Effector memory CD8-positive, alpha-beta T cell (primary cell): ENCODE measurements around the gene DGCR2.
"Not testable (repeated sequence)": the region's sequence is repeated elsewhere in the genome, so short reads cannot be mapped to it uniquely, and the experiment has no call there.

Experiments
- ATAC-seq: fragments of 150-1000 bp; cut with Tn5 transposase; replicated peaks from 2 replicates; pipeline ENCODE4 v1.10.0; 2021; ENCODE audit warnings: mild to moderate bottlenecking, moderate library complexity
- DNase-seq, 3 experiments: peaks; one replicate each; pipeline ENCODE4 v3.0.0; 2021
- H3K27ac Mint-ChIP-seq, 2 donors: one replicate each; pipeline ENCODE4 v1.8.0; 2022; ENCODE audit warnings: mild to moderate bottlenecking in 2 of 2, mixed read lengths in 2 of 2, moderate library complexity in 2 of 2
- H3K27me3 Mint-ChIP-seq, 2 donors: one replicate each; pipeline ENCODE4 v1.8.0; 2022; ENCODE audit warnings: mixed read lengths in 2 of 2
- H3K36me3 Mint-ChIP-seq: one replicate; pipeline ENCODE4 v1.8.0; 2022; ENCODE audit warnings: mild to moderate bottlenecking, moderate library complexity, mixed read lengths; ENCODE audit not compliant: insufficient read depth
- H3K4me1 Mint-ChIP-seq, 2 donors: one replicate each; pipeline ENCODE4 v1.8.0; 2022; ENCODE audit warnings: low read depth in 2 of 2, mixed read lengths in 2 of 2
- H3K4me3 Mint-ChIP-seq, 2 donors: one replicate each; pipeline ENCODE4 v1.8.0; 2022; ENCODE audit warnings: mild to moderate bottlenecking in 2 of 2, mixed read lengths in 2 of 2, moderate library complexity in 2 of 2
- H3K9me3 Mint-ChIP-seq, 2 donors: one replicate each; pipeline ENCODE4 v1.8.0; 2022; ENCODE audit warnings: mixed read lengths in 2 of 2

DGCR2 gene

GRCh38 chr22:19014886-19015285 lies 107.3 kb downstream of the DGCR2 start:
- Mint-ChIP-seq H3K36me3 (no peaks in the 10 kb centered on the region), H3K4me3 (no peak overlapping the region), H3K27ac (no peak overlapping the region), H3K9me3 (no peaks in the 10 kb centered on the region), H3K4me1 (no peaks in the 10 kb centered on the region), H3K27me3 (peaks cover 37 to 65% of the 10 kb centered on the region in 2 donors)
- DNase-seq: no peak
- no peak for ATAC-seq

GRCh38 chr22:19013881-19014598 lies 108.2 kb downstream of the DGCR2 start:
- not testable (repeated sequence) for H3K36me3 Mint-ChIP-seq, H3K4me1 Mint-ChIP-seq, H3K4me3 Mint-ChIP-seq, DNase-seq, H3K9me3 Mint-ChIP-seq, H3K27ac Mint-ChIP-seq, ATAC-seq
- H3K27me3 Mint-ChIP-seq: peaks cover 29 to 56% of the 10 kb centered on the region in 2 donors

GRCh38 chr22:19013411-19013810 lies 108.8 kb downstream of the DGCR2 start:
- peaks cover 22 to 50% of the 10 kb centered on the region in 2 donors for H3K27me3 Mint-ChIP-seq
- H3K4me3 Mint-ChIP-seq, H3K4me1 Mint-ChIP-seq, H3K36me3 Mint-ChIP-seq, H3K9me3 Mint-ChIP-seq, ATAC-seq, H3K27ac Mint-ChIP-seq, DNase-seq: not testable (repeated sequence)

- DNase-seq (no peak), ATAC-seq (no peak)
- H3K4me3 Mint-ChIP-seq: no peak overlapping the region
- H3K9me3 Mint-ChIP-seq: no peaks in the 10 kb centered on the region
- H3K4me1 Mint-ChIP-seq: no peaks in the 10 kb centered on the region
- peaks cover 22 to 42% of the 10 kb centered on the region in 2 donors for H3K27me3 Mint-ChIP-seq
- H3K36me3 Mint-ChIP-seq: no peaks in the 10 kb centered on the region
- no peak overlapping the region for H3K27ac Mint-ChIP-seq
Observed at GRCh38 chr22:19012308-19012986, 109.8 kb downstream of the DGCR2 start.

DNA sequence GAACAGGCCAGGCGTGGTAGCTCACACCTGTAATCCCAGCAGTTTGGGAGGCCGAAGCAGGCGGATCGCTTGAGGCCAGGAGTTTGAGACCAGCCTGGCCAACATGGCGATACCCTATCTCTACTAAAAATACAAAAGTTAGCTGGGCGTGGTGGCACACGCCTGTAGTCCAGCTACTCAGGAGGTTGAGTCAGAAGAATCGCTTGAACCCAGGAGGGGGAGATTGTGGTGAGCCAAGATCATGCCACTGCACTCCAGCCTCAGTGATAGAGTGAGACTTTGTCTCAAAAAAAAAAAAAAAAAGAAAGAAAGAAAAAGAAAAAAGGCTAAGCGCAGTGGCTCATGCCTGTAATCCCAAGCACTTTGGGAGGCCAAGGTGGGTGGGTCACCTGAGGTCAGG lies 110.6 kb downstream of the DGCR2 start:
- not testable (repeated sequence) for H3K36me3 Mint-ChIP-seq, H3K27ac Mint-ChIP-seq, H3K9me3 Mint-ChIP-seq, ATAC-seq, H3K4me1 Mint-ChIP-seq, DNase-seq, H3K4me3 Mint-ChIP-seq
- H3K27me3 Mint-ChIP-seq: peaks cover 27 to 40% of the 10 kb centered on the region in 2 donors

GRCh38 chr22:19011075-19011474 lies 111.1 kb downstream of the DGCR2 start:
- H3K4me3 Mint-ChIP-seq: no peak overlapping the region
- no peaks in the 10 kb centered on the region for H3K4me1 Mint-ChIP-seq
- peaks cover 32 to 40% of the 10 kb centered on the region in 2 donors for H3K27me3 Mint-ChIP-seq
- no peak overlapping the region for H3K27ac Mint-ChIP-seq
- no peaks in the 10 kb centered on the region for H3K9me3 Mint-ChIP-seq
- no peaks in the 10 kb centered on the region for H3K36me3 Mint-ChIP-seq
- ATAC-seq (no peak), DNase-seq (no peak)

- H3K27me3 Mint-ChIP-seq: peaks cover 33 to 46% of the 10 kb centered on the region in 2 donors
- no peak overlapping the region for H3K27ac Mint-ChIP-seq
- H3K4me3 Mint-ChIP-seq: no peak overlapping the region
- ATAC-seq (no peak), DNase-seq (no peak)
- H3K9me3 Mint-ChIP-seq: no peaks in the 10 kb centered on the region
- no peaks in the 10 kb centered on the region for H3K4me1 Mint-ChIP-seq
- peaks cover 2% of the 10 kb centered on the region for H3K36me3 Mint-ChIP-seq
Observed at GRCh38 chr22:19005905-19006304, 116.3 kb downstream of the DGCR2 start.

DNA sequence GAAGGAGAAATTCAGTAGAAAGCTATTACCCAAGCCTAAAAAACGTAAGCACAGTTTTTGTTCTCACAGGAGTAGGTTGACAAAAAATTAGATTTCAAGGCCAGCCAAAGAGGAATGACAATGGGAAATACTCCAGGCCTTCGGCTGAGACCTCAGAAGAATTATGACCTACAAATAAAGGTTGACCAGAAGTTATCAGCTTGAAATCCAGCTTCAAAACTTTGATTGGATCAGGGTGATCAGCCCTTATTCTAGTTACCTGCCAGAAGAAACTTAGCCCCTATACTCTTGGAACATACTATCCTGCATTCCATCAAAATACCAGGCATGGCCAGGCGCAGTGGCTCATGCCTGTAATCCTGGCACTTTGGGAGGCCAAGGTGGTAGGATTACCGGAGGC lies 117.7 kb downstream of the DGCR2 start:
- DNase-seq (no peak), ATAC-seq (no peak)
- H3K36me3 Mint-ChIP-seq: peaks cover 2% of the 10 kb centered on the region
- no peaks in the 10 kb centered on the region for H3K9me3 Mint-ChIP-seq
- H3K4me1 Mint-ChIP-seq: no peaks in the 10 kb centered on the region
- H3K4me3 Mint-ChIP-seq: no peak overlapping the region
- H3K27ac Mint-ChIP-seq: no peak overlapping the region
- H3K27me3 Mint-ChIP-seq: peaks cover 25 to 40% of the 10 kb centered on the region in 2 donors

GRCh38 chr22:19003508-19003907 lies 118.7 kb downstream of the DGCR2 start:
- Mint-ChIP-seq H3K36me3 (peaks cover 2% of the 10 kb centered on the region), H3K27ac (no peak overlapping the region), H3K4me1 (no peaks in the 10 kb centered on the region), H3K27me3 (peaks cover 25 to 47% of the 10 kb centered on the region in 2 donors), H3K4me3 (no peak overlapping the region), H3K9me3 (no peaks in the 10 kb centered on the region)
- ATAC-seq (no peak), DNase-seq (no peak)

DNA sequence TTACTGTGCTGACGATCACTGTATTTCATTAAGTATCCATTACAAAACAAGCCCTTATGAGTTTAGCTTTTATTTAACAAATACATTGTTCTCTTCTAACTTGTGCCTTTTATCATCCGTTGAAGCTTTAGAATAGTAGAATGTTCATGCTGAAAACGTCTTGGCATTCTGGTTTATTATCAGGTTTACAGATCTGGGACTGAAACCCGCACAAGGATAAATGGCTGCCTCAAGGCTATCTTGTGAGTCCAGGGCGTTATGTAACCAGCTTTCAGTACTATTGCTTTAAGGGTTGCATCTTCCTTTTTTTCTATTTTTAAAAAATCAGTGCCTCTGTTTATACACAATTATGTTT lies 119.6 kb downstream of the DGCR2 start:
- Mint-ChIP-seq H3K27me3 (peaks cover 27 to 50% of the 10 kb centered on the region in 2 donors), H3K27ac (no peak overlapping the region), H3K9me3 (no peaks in the 10 kb centered on the region), H3K4me1 (no peaks in the 10 kb centered on the region), H3K36me3 (peaks cover 2% of the 10 kb centered on the region), H3K4me3 (no peak overlapping the region)
- DNase-seq (no peak), ATAC-seq (no peak)

DNA sequence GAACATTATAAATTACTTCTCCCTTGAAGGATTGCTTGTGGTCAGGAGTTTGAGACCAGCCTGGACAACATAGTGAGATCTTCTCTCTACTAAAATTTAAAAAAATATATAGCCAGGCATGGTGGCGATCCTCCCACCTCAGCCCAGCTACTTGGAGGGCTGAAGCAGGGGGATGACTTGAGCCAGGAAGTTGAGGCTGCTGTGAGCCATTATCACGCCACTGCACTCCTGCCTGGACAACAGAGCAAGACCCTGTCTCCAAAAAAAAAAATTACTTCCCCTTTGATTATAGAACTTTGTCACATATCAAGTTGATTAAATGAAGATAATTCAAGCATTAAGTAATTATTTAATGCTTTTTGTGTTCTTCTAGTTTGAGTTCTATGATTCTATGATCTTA lies 121.0 kb downstream of the DGCR2 start:
- H3K4me1 Mint-ChIP-seq: no peaks in the 10 kb centered on the region
- H3K27me3 Mint-ChIP-seq: peaks cover 32 to 55% of the 10 kb centered on the region in 2 donors
- peaks cover 2% of the 10 kb centered on the region for H3K36me3 Mint-ChIP-seq
- ATAC-seq (no peak), DNase-seq (no peak)
- no peaks in the 10 kb centered on the region for H3K9me3 Mint-ChIP-seq
- no peak overlapping the region for H3K4me3 Mint-ChIP-seq
- no peak overlapping the region for H3K27ac Mint-ChIP-seq

DNA sequence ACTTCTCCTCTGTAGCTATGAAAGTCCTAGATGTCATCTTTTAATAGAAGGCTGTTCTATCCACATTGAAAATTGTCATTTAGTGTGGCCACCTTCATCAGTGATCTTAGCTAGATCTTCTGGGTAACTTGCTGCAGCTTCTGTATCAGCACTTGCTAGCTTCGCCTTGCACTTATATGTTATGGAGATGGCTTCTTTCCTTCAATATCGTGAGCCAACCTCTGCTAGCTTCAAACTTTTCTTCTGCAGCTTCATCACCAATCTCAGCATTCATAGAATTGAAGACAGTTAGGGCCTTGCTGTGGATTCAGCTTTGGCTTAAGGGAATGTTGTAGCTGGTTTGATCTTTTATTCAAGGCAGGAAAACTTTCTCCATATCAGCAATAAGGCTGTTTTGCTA lies 122.1 kb downstream of the DGCR2 start:
- peaks cover 21 to 60% of the 10 kb centered on the region in 2 donors for H3K27me3 Mint-ChIP-seq
- not testable (repeated sequence) for DNase-seq, H3K4me3 Mint-ChIP-seq, ATAC-seq, H3K36me3 Mint-ChIP-seq, H3K9me3 Mint-ChIP-seq, H3K27ac Mint-ChIP-seq, H3K4me1 Mint-ChIP-seq

GRCh38 chr22:18999416-18999815 lies 122.8 kb downstream of the DGCR2 start:
- H3K36me3 Mint-ChIP-seq: peaks cover under 1% of the 10 kb centered on the region
- ATAC-seq (no peak), DNase-seq (no peak)
- H3K4me1 Mint-ChIP-seq: no peaks in the 10 kb centered on the region
- no peak overlapping the region for H3K4me3 Mint-ChIP-seq
- no peak overlapping the region for H3K27ac Mint-ChIP-seq
- H3K9me3 Mint-ChIP-seq: no peaks in the 10 kb centered on the region
- H3K27me3 Mint-ChIP-seq: peaks cover 23 to 64% of the 10 kb centered on the region in 2 donors

GRCh38 chr22:18999008-18999407 lies 123.2 kb downstream of the DGCR2 start:
- no peak overlapping the region for H3K27ac Mint-ChIP-seq
- no peaks in the 10 kb centered on the region for H3K36me3 Mint-ChIP-seq
- ATAC-seq (no peak), DNase-seq (no peak)
- no peaks in the 10 kb centered on the region for H3K9me3 Mint-ChIP-seq
- H3K27me3 Mint-ChIP-seq: peaks cover 27 to 64% of the 10 kb centered on the region in 2 donors
- H3K4me1 Mint-ChIP-seq: no peaks in the 10 kb centered on the region
- no peak overlapping the region for H3K4me3 Mint-ChIP-seq
